Gastroesophageal sphincter (tissue), 4 donors: ENCODE results near the gene MYO15B. TPM values are rescaled to one million over a fixed set of nuclear protein-coding genes. Genes with fewer than 3 reads are reported as not detected.
A peak's percentile ranks its signal among the peaks of the same experiment; 100 is the strongest.

Experiments used
- ATAC-seq: fragments of 150-250 bp; one replicate; pipeline ENCODE4 v1.9.1; 2016; ENCODE audit warnings: mild to moderate bottlenecking, moderate library complexity
- H3K27ac ChIP-seq, 4 donors: fragments of 200-600 bp; sonication (generic) in 3 of 4; 1 replicate in 3 of 4; 2 replicates in 1 of 4; pipeline ENCODE4 v1.5.1; 2016 to 2019
- H3K27me3 ChIP-seq: fragments of 200-600 bp; sonication (generic); one replicate; pipeline ENCODE4 v1.5.1; 2019
- H3K36me3 ChIP-seq, 2 donors: fragments of 200-600 bp; sonication (generic); one replicate each; pipeline ENCODE4 v1.5.1; 2019; ENCODE audit warnings: control low read depth in 1 of 2
- H3K4me1 ChIP-seq, 3 donors: fragments of 200-600 bp; sonication (generic); 1 replicate in 2 of 3; 2 replicates in 1 of 3; pipeline ENCODE4 v1.5.1; 2016 to 2019; ENCODE audit warnings: control low read depth in 2 of 3
- H3K4me3 ChIP-seq, 2 donors: fragments of 200-600 bp; sonication (generic); one replicate each; pipeline ENCODE4 v1.5.1; 2019; ENCODE audit warnings: mild to moderate bottlenecking in 1 of 2, moderate library complexity in 1 of 2
- H3K9me3 ChIP-seq, 3 donors: fragments of 200-600 bp; sonication (generic); one replicate each; pipeline ENCODE4 v1.5.1; 2017 to 2019; ENCODE audit warnings: control low read depth in 2 of 3
- CTCF ChIP-seq, 4 experiments: fragments of 200-600 bp in 2 of 4; fragments of 450-650 bp in 2 of 4; sonication (generic) in 1 of 4; IDR thresholded peaks; one replicate each; pipeline ENCODE4 v1.5.1; 2017 to 2019; ENCODE audit warnings: antibody characterized with exemption in 4 of 4, mild to moderate bottlenecking in 2 of 4, moderate library complexity in 2 of 4
- EP300 ChIP-seq: sonication (generic); formaldehyde crosslinking; IDR thresholded peaks from one replicate; pipeline ENCODE4 v1.6.1; 2017; ENCODE audit warnings: antibody characterized with exemption, mild to moderate bottlenecking
- POLR2A ChIP-seq, 2 donors: fragments of 450-650 bp; IDR thresholded peaks; one replicate each; pipeline ENCODE4 v1.6.1; 2017; ENCODE audit warnings: antibody characterized with exemption in 2 of 2, mild to moderate bottlenecking in 2 of 2, moderate library complexity in 1 of 2
- POLR2AphosphoS5 ChIP-seq: sonication (generic); formaldehyde crosslinking; IDR thresholded peaks from one replicate; pipeline ENCODE4 v1.6.1; 2017; ENCODE audit warnings: antibody characterized with exemption
- WGBS, 2 donors: methylation state at CpG; one replicate each; pipeline ENCODE4 v1.1.5; 2018; ENCODE audit warnings: low coverage in 1 of 2; 5-methylcytosine and 5-hydroxymethylcytosine counted together
- total RNA-seq, 4 donors: library from RNA; depleted of rRNA; stranded (reverse); fragments of >200 nt; gene quantifications; one replicate each; pipeline ENCODE4 v1.1.0, GENCODE V29; 2016

Gene MYO15B
- total RNA-seq, 4 donors from 2014 or later, result 10.7 to 76.1 (median 50.8) TPM

- no CpG with 5 or more reads among the region's 27 CpGs for WGBS, 2 donors
- peak overlapping the region; percentile 39 to 84 (median 78) for H3K27ac ChIP-seq
- H3K36me3 ChIP-seq, result peaks cover 0 to 26% of the 10 kb centered on the region in 2 donors
- ATAC-seq, result peak; percentile 71
- no peaks in the 10 kb centered on the region for H3K27me3 ChIP-seq
- peaks cover 0 to 29% (median 19%) of the 10 kb centered on the region in 3 donors for H3K4me1 ChIP-seq
- TF ChIP-seq CTCF (IDR thresholded peaks at IDR 0.05) (peak in 3 of 4 experiments; percentile 51 to 69 (median 57)), EP300 (no peak), POLR2A (IDR thresholded peaks at IDR 0.05) (no peak)
- peak overlapping the region in 1 of 2 donors; percentile 45 for H3K4me3 ChIP-seq
- no peaks in the 10 kb centered on the region for H3K9me3 ChIP-seq
Measured at GRCh38 chr17:75633486-75634375, 46.1 kb downstream of the MYO15B start.

GRCh38 chr17:75634376-75634740, 46.8 kb downstream of the MYO15B start:
- Histone ChIP-seq H3K4me3 (peak overlapping the region in 1 of 2 donors; percentile 45), H3K27me3 (no peaks in the 10 kb centered on the region), H3K4me1 (peaks cover 0 to 29% (median 19%) of the 10 kb centered on the region in 3 donors), H3K36me3 (peaks cover 0 to 32% of the 10 kb centered on the region in 2 donors), H3K27ac (peak overlapping the region in 3 of 4 donors; percentile 76 to 84 (median 80)), H3K9me3 (no peaks in the 10 kb centered on the region)
- ATAC-seq, result no peak
- no CpG with 5 or more reads among the region's 9 CpGs for WGBS, 2 donors
- TF ChIP-seq CTCF (IDR thresholded peaks at IDR 0.05) (no peak), POLR2A (IDR thresholded peaks at IDR 0.05) (no peak), EP300 (no peak), POLR2AphosphoS5 (no peak)

- no peaks in the 10 kb centered on the region for H3K9me3 ChIP-seq
- H3K27ac ChIP-seq, result peak overlapping the region in 3 of 4 donors; percentile 76 to 84 (median 80)
- TF ChIP-seq POLR2A (IDR thresholded peaks at IDR 0.05) (no peak), EP300 (no peak), POLR2AphosphoS5 (no peak), CTCF (IDR thresholded peaks at IDR 0.05) (no peak)
- H3K4me3 ChIP-seq, result peak overlapping the region in 1 of 2 donors; percentile 45
- H3K27me3 ChIP-seq, result no peaks in the 10 kb centered on the region
- WGBS, 2 donors, result 100% methylated on average over 1 of the region's 20 CpGs; no CpG with 5 or more reads in 1 of the 2 donors
- peaks cover 0 to 34% of the 10 kb centered on the region in 2 donors for H3K36me3 ChIP-seq
- H3K4me1 ChIP-seq, result peaks cover 0 to 29% (median 19%) of the 10 kb centered on the region in 3 donors
- ATAC-seq, result no peak
Measured at GRCh38 chr17:75634754-75635609, 47.4 kb downstream of the MYO15B start.

GRCh38 chr17:75635610-75636202, 48.1 kb downstream of the MYO15B start:
- ATAC-seq, result no peak
- Histone ChIP-seq H3K27ac (peak overlapping the region in 2 of 4 donors; percentile 35 to 80), H3K27me3 (no peaks in the 10 kb centered on the region), H3K4me3 (peak overlapping the region in 1 of 2 donors; percentile 45), H3K9me3 (no peaks in the 10 kb centered on the region), H3K36me3 (peaks cover 0 to 35% of the 10 kb centered on the region in 2 donors), H3K4me1 (peaks cover 0 to 29% (median 19%) of the 10 kb centered on the region in 3 donors)
- TF ChIP-seq CTCF (IDR thresholded peaks at IDR 0.05) (no peak), EP300 (no peak), POLR2AphosphoS5 (no peak), POLR2A (IDR thresholded peaks at IDR 0.05) (no peak)
- WGBS, 2 donors, result 55 to 60% methylated on average over 1 to 2 of the region's 16 CpGs
